Right lobe of liver (tissue), 4 donors: ENCODE measurements around the gene FABP6.

ENCODE experiments used
- CTCF ChIP-seq, 4 donors: fragments of 200-600 bp in 3 of 4; fragments of 450-650 bp in 1 of 4; IDR thresholded peaks; one replicate each; pipeline versions ENCODE4 v1.5.1 to v1.8.0; 2016 to 2022; ENCODE audit warnings: antibody characterized with exemption in 4 of 4, mild to moderate bottlenecking in 2 of 4
- POLR2A ChIP-seq: fragments of 450-650 bp; IDR thresholded peaks from one replicate; pipeline ENCODE4 v1.6.1; 2017; ENCODE audit warnings: antibody characterized with exemption, mild to moderate bottlenecking
- donor health status: DM: no; HTN: no; CAD: no.
- donor health status: DM: no; HTN: no; CAD: no.
- donor health status: DM: no; HTN: yes; CAD: no.

- TF ChIP-seq CTCF (IDR thresholded peaks at IDR 0.05) (no peak), POLR2A (no peak)
Observed at GRCh38 chr5:160192424-160192823, 36.9 kb upstream of the FABP6 start.
